ENCODE results near the gene PCBP3. TPM values are rescaled to one million over a fixed set of nuclear protein-coding genes. Genes with fewer than 3 reads are reported as not detected.

The PCBP3 gene
- total and polyA plus RNA-seq, 2 of the 13 experiments (the other 11 are each of a cell fraction or from before 2014, with no cell fraction given): not detected

DNA sequence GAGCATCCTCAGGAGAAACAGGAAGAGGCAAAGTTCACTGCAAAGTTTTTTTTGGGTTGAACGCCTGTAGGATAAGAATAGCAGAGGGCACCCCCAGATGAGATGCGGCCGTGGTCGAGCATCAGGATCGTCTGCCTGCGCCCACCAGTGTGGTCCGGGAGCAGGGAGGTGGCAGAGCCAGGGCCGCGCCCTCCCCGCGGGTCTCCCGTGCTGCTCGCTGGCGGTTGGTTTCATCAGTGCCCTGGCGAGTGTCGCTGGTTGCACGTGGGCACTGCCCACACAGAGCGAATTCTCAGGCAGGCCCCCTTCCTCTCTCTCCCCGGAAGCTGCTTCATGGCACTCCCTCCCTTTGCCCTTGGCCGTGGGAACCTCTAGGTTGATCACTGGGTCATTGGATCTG is 120.0 kb downstream of the PCBP3 start (continued):
- TF ChIP-seq, protein P1, sequence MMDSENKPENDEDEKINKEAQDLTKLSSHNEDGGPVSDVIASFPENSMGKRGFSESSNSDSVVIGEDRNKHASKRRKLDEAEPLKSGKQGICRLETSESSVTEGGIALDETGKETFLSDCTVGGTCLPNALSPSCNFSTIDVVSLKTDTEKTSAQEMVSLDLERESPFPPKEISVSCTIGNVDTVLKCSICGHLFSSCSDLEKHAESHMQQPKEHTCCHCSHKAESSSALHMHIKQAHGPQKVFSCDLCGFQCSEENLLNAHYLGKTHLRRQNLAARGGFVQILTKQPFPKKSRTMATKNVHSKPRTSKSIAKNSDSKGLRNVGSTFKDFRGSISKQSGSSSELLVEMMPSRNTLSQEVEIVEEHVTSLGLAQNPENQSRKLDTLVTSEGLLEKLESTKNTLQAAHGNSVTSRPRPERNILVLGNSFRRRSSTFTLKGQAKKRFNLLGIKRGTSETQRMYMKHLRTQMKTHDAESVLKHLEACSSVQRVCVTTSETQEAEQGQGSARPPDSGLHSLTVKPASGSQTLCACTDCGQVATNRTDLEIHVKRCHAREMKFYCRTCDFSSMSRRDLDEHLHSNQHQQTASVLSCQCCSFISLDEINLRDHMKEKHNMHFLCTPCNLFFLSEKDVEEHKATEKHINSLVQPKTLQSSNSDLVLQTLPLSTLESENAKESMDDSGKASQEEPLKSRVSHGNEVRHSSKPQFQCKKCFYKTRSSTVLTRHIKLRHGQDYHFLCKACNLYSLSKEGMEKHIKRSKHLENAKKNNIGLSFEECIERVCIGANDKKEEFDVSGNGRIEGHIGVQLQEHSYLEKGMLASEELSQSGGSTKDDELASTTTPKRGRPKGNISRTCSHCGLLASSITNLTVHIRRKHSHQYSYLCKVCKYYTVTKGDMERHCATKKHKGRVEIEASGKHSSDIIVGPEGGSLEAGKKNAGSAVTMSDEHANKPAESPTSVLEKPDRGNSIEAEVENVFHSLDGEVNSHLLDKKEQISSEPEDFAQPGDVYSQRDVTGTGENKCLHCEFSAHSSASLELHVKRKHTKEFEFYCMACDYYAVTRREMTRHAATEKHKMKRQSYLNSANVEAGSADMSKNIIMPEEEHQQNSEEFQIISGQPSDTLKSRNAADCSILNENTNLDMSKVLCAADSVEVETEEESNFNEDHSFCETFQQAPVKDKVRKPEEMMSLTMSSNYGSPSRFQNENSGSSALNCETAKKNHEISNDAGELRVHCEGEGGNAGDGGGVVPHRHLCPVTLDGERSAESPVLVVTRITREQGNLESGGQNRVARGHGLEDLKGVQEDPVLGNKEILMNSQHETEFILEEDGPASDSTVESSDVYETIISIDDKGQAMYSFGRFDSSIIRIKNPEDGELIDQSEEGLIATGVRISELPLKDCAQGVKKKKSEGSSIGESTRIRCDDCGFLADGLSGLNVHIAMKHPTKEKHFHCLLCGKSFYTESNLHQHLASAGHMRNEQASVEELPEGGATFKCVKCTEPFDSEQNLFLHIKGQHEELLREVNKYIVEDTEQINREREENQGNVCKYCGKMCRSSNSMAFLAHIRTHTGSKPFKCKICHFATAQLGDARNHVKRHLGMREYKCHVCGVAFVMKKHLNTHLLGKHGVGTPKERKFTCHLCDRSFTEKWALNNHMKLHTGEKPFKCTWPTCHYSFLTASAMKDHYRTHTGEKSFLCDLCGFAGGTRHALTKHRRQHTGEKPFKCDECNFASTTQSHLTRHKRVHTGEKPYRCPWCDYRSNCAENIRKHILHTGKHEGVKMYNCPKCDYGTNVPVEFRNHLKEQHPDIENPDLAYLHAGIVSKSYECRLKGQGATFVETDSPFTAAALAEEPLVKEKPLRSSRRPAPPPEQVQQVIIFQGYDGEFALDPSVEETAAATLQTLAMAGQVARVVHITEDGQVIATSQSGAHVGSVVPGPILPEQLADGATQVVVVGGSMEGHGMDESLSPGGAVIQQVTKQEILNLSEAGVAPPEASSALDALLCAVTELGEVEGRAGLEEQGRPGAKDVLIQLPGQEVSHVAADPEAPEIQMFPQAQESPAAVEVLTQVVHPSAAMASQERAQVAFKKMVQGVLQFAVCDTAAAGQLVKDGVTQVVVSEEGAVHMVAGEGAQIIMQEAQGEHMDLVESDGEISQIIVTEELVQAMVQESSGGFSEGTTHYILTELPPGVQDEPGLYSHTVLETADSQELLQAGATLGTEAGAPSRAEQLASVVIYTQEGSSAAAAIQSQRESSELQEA (CRISPR knock-in tag; IDR thresholded peaks at IDR 0.05; ENCODE audit: not compliant biosample characterization): no peak
- TF ChIP-seq ZNF180 (CRISPR knock-in tag; IDR thresholded peaks at IDR 0.05; ENCODE audit: borderline replicate concordance, low read depth) (no peak), SMARCC2 (IDR thresholded peaks at IDR 0.05) (no peak), HNRNPUL1 (IDR thresholded peaks at IDR 0.05; ENCODE audit: low read depth, low read length) (no peak), ZNF354B (CRISPR knock-in tag; IDR thresholded peaks at IDR 0.05) (no peak), NR1H2 (CRISPR knock-in tag; IDR thresholded peaks at IDR 0.05; ENCODE audit: borderline replicate concordance, low read depth) (no peak), HNRNPLL (IDR thresholded peaks at IDR 0.05; ENCODE audit: low read depth, low read length, poor library complexity, severe bottlenecking) (no peak)
- TF ChIP-seq, protein P2, sequence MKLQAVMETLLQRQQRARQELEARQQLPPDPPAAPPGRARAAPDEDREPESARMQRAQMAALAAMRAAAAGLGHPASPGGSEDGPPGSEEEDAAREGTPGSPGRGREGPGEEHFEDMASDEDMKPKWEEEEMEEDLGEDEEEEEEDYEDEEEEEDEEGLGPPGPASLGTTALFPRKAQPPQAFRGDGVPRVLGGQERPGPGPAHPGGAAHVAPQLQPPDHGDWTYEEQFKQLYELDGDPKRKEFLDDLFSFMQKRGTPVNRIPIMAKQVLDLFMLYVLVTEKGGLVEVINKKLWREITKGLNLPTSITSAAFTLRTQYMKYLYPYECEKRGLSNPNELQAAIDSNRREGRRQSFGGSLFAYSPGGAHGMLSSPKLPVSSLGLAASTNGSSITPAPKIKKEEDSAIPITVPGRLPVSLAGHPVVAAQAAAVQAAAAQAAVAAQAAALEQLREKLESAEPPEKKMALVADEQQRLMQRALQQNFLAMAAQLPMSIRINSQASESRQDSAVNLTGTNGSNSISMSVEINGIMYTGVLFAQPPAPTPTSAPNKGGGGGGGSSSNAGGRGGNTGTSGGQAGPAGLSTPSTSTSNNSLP (IDR thresholded peaks at IDR 0.05; ENCODE audit: low read depth, low read length): no peak

Measured in HepG2 (cell line).